SK-N-MC (cell line): ENCODE measurements around the gene ANXA8.

Experiments used
- EZH2 ChIP-seq: fragments of 200-600 bp; sonication (generic); IDR thresholded peaks from one replicate; pipeline ENCODE4 v1.6.1; 2017; ENCODE audit warnings: antibody characterized with exemption
- FOXP2 ChIP-seq: optimal IDR thresholded peaks from 2 replicates; pipeline ENCODE3; 2011; ENCODE audit warnings: mild to moderate bottlenecking, moderate library complexity; ENCODE audit not compliant: insufficient read depth; ENCODE audit errors: extremely low read length, control extremely low read depth
- POLR2AphosphoS5 ChIP-seq: IDR thresholded peaks from 2 replicates; pipeline ENCODE4 v1.6.1; 2012; ENCODE audit warnings: mild to moderate bottlenecking, low read depth, low read length, borderline replicate concordance

GRCh38 chr10:47457528-47457820 is 26.4 kb downstream of the ANXA8 start:
- no peak for TF ChIP-seq EZH2
- no peak for TF ChIP-seq POLR2AphosphoS5
- TF ChIP-seq FOXP2, result no peak
